ENCODE results near the gene SLC43A3. TPM values are rescaled to one million over a fixed set of nuclear protein-coding genes. Genes with fewer than 3 reads are reported as not detected.
A peak's percentile ranks its signal among the peaks of the same experiment; 100 is the strongest.
"Not testable (repeated sequence)": the region's sequence is repeated elsewhere in the genome, so short reads cannot be mapped to it uniquely, and the experiment has no call there.

Gene SLC43A3
- total and polyA plus RNA-seq, 3 donors from 2014 or later, result 13.8 to 20.8 (median 13.9) TPM

- peaks cover 31% of the 10 kb centered on the region for H3K4me1 ChIP-seq
- no peaks in the 10 kb centered on the region for H3K27me3 ChIP-seq
- WGBS, 2 donors, result 7 to 16% methylated on average over 7 of the region's 7 CpGs
These were observed 30.7 kb upstream of the SLC43A3 start for GRCh38 chr11:57457643-57458023.

GRCh38 chr11:57456960-57457642, 30.2 kb upstream of the SLC43A3 start:
- TF ChIP-seq, protein P1, sequence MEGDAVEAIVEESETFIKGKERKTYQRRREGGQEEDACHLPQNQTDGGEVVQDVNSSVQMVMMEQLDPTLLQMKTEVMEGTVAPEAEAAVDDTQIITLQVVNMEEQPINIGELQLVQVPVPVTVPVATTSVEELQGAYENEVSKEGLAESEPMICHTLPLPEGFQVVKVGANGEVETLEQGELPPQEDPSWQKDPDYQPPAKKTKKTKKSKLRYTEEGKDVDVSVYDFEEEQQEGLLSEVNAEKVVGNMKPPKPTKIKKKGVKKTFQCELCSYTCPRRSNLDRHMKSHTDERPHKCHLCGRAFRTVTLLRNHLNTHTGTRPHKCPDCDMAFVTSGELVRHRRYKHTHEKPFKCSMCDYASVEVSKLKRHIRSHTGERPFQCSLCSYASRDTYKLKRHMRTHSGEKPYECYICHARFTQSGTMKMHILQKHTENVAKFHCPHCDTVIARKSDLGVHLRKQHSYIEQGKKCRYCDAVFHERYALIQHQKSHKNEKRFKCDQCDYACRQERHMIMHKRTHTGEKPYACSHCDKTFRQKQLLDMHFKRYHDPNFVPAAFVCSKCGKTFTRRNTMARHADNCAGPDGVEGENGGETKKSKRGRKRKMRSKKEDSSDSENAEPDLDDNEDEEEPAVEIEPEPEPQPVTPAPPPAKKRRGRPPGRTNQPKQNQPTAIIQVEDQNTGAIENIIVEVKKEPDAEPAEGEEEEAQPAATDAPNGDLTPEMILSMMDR (IDR thresholded peaks at IDR 0.05), result peak; percentile 85 to 99 (median 97)
- no peak for TF ChIP-seq POLR2A (IDR thresholded peaks at IDR 0.05)
- H3K4me1 ChIP-seq, result peaks cover 31% of the 10 kb centered on the region
- intact Hi-C loops (cut with DNase I; ENCODE audit: low total_unique reads), result loop anchor here (5.0 kb wide), 1 partner anchor 70 kb away; no protein-coding TSS in a partner anchor
- H3K27me3 ChIP-seq, result no peaks in the 10 kb centered on the region
- no peak overlapping the region for H3K27ac ChIP-seq
- no peaks in the 10 kb centered on the region for H3K9me3 ChIP-seq
- 7 to 9% methylated on average over 9 to 19 of the region's 19 CpGs for WGBS, 2 donors
- H3K4me3 ChIP-seq, result no peak overlapping the region
- DNase-seq, result peak; percentile 95
- H3K36me3 ChIP-seq (ENCODE audit: low read depth, missing control alignments), result no peaks in the 10 kb centered on the region

More at GRCh38 chr11:57457643-57458023, 30.7 kb upstream of the SLC43A3 start:
- Histone ChIP-seq H3K9me3 (no peaks in the 10 kb centered on the region), H3K36me3 (ENCODE audit: low read depth, missing control alignments) (no peaks in the 10 kb centered on the region), H3K27ac (no peak overlapping the region), H3K4me3 (no peak overlapping the region)
- TF ChIP-seq POLR2A (IDR thresholded peaks at IDR 0.05), result no peak
- TF ChIP-seq, protein P1 (IDR thresholded peaks at IDR 0.05), result no peak
- no peak for DNase-seq
- intact Hi-C loops (cut with DNase I; ENCODE audit: low total_unique reads), result loop anchor here (5.0 kb wide), 1 partner anchor 70 kb away; no protein-coding TSS in a partner anchor

DNA sequence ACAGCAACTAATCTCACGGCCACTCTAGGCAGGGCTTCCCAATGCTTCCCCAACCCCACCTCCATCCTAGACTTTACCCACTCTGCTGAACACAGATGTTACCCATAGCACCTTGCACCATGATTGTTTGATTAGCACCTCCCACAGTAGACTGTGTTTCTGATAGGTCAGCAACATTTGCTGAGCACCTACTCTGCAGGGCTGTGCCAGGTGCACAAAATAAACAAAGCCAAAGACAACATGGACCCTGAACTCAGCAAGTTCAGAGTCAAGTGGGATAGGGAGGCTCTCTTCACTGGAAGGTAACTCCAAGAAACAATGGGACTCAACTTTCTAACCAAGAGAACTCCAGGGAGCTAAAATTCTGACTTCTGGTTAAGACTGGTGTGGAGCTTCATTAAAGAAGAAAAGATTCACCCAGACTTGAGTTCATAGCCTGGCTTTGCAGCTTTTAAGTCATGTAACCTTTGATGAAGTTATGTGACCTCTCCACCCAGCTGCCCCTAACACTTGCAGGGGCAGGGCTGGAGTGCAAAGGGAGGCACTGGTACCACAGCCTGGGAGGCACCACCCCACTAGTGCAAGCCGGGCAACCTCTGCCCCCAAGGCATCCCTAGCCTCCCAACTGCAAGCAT, 26.7 kb upstream of the SLC43A3 start:
- no peak for TF ChIP-seq POLR2A (IDR thresholded peaks at IDR 0.05)
- TF ChIP-seq, protein P1 (IDR thresholded peaks at IDR 0.05), result no peak
- no peaks in the 10 kb centered on the region for H3K36me3 ChIP-seq (ENCODE audit: low read depth, missing control alignments)
- 60 to 63% methylated on average over 2 of the region's 2 CpGs for WGBS, 2 donors
- no peak overlapping the region for H3K27ac ChIP-seq
- no peaks in the 10 kb centered on the region for H3K27me3 ChIP-seq
- H3K4me1 ChIP-seq, result peaks cover 16% of the 10 kb centered on the region
- intact Hi-C loops (cut with DNase I; ENCODE audit: low total_unique reads), result no loop called here
- DNase-seq, result no peak
- H3K4me3 ChIP-seq, result no peak overlapping the region
- no peaks in the 10 kb centered on the region for H3K9me3 ChIP-seq

- Histone ChIP-seq H3K27me3 (no peaks in the 10 kb centered on the region), H3K36me3 (ENCODE audit: low read depth, missing control alignments) (no peaks in the 10 kb centered on the region), H3K4me1 (no peaks in the 10 kb centered on the region), H3K9me3 (no peaks in the 10 kb centered on the region), H3K27ac (no peak overlapping the region), H3K4me3 (no peak overlapping the region)
- 80% methylated on average over 1 of the region's 1 CpG; no CpG with 5 or more reads in 1 of the 2 donors for WGBS, 2 donors
- intact Hi-C loops (cut with DNase I; ENCODE audit: low total_unique reads), result no loop called here
- TF ChIP-seq, protein P1 (IDR thresholded peaks at IDR 0.05), result no peak
- no peak for TF ChIP-seq POLR2A (IDR thresholded peaks at IDR 0.05)
- DNase-seq, result no peak
These were observed 19.1 kb upstream of the SLC43A3 start for GRCh38 chr11:57446055-57446454.

DNA sequence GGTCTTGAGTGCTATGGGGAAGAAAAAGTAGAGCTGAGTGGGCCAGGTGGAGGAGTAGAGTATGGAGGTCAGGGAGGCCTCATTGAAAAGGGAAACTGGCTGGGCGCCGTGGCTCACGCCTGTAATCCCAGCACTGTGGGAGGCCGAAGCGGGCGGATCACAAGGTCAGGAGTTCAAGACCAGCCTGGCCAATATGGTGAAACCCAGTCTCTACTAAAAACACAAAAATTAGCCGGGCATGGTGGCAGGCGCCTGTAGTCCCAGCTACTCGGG, 18.1 kb upstream of the SLC43A3 start:
- DNase-seq; H3K36me3 ChIP-seq (ENCODE audit: low read depth, missing control alignments); H3K27ac ChIP-seq; H3K27me3 ChIP-seq; H3K4me3 ChIP-seq; H3K4me1 ChIP-seq; intact Hi-C loops (cut with DNase I; ENCODE audit: low total_unique reads); H3K9me3 ChIP-seq: not testable (repeated sequence)
- 72 to 84% methylated on average over 8 to 9 of the region's 9 CpGs for WGBS, 2 donors

Data from testis (tissue), 3 donors.